Mammary microvascular endothelial cell (primary cell): ENCODE measurements around the gene IPO8. TPM values are rescaled to one million over a fixed set of nuclear protein-coding genes. Genes with fewer than 3 reads are reported as not detected.

Source experiments
- total RNA-seq: library from RNA; depleted of rRNA; stranded (reverse); fragments of >200 nt; gene quantifications from 2 replicates; pipeline ENCODE4 v1.2.3, GENCODE V29; 2015

IPO8 gene
- 16.9 and 20.7 TPM in 2 replicates for total RNA-seq

DNA sequence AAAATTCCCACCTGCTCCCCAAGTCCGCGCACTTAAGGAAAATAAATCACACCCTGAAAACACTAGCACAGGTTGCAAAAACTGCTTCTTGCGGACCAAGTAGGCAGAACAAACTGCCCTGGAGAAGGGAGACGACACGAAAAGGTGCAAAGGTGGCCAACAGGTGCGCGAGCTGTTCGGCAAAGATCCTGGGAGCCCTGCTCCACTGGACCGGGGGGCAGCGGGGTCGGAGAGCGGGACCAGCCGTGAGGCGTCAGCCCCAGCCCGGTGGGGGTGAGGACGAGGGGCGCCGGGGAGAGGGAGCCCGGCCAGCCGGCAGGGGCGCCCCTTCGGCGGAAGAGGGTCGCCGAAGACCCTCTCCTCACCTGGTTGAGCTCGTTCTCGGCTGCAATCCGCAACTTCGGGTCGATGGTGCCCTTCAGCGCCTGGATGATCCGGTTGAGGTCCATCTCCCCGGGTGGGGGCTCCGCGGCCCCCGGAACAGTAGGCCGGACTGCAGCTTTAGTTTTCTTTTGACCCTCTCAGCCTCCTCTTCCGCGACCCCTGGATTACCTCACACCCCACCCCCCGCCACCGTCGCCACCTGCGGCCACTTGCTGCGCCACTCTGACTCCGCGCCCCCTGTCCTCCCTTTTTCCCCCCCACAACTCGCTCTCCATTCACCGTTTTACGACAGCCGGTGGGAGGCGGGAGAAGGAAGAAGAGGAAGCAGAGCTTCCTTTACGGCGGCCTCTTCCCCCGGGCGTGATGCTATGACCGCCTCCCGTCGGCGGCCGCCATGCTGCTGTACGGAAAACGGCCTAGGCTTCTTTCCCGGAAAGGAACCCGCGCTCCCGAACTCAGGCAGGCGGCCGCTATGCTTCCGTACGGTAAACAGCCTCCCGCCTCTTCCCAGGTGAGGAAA lies at the start of gene IPO8:
TSS of gene IPO8 (minus strand) at position 671 of the 904 bp plus-strand sequence. CDS start at position 449, 222 bp downstream.

Other genes starting within 250 kb of the IPO8 start
- 13.7 and 15.9 TPM in 2 replicates for gene CAPRIN2, start 59.1 kb upstream of the IPO8 start, total RNA-seq
- gene TSPAN11, start 230.9 kb upstream of the IPO8 start, total RNA-seq = 3.6 and 4.4 TPM in 2 replicates